H1 (cell line): ENCODE data around the gene NGEF. TPM values are rescaled to one million over a fixed set of nuclear protein-coding genes. Genes with fewer than 3 reads are reported as not detected.

Experiments used
- HDAC6 ChIP-seq: IDR thresholded peaks from one replicate; pipeline ENCODE4 v1.7.1; 2012; ENCODE audit warnings: low read depth, mild to moderate bottlenecking, inconsistent platforms, low read length, moderate library complexity
- polyA plus RNA-seq, 7 experiments: library from polyadenylated mRNA; depleted of rRNA in 3 of 7; stranded (reverse) in 5 of 7; unstranded in 2 of 7; fragments of >200 nt in 5 of 7; fragments of 200-250 nt in 2 of 7; gene quantifications; 1 replicate in 5 of 7; 2 replicates in 1 of 7; 4 replicates in 1 of 7; pipeline versions ENCODE4 v1.2.1 to v1.2.3, GENCODE V29; 2011 to 2013; ENCODE audit warnings: missing spikeins in 2 of 7, mixed read lengths in 2 of 7
- total RNA-seq: library from RNA; stranded (reverse); fragmentation: NEBNext Ultra II Directional; extraction: Animal tissue kit (Norgen Biotek cat#: 25700); gene quantifications from 2 replicates; pipeline ENCODE4 v1.2.1, GENCODE V29; 2021

The NGEF gene
- total and polyA plus RNA-seq, 2 of the 8 experiments (the other 6 are each of a cell fraction or from before 2014, with no cell fraction given) = 2.7 to 3.2 TPM

- TF ChIP-seq HDAC6 = no peak
Observed at GRCh38 chr2:232890536-232890895, 122.5 kb downstream of the NGEF start (continued).
